Neuronal stem cell (in vitro differentiated cells): Measurements from ENCODE around the gene OVCA2.
A peak's percentile ranks its signal among the peaks of the same experiment; 100 is the strongest.

Experiments used
- DNase-seq: peaks from one replicate; pipeline ENCODE4 v3.0.0-alpha.2; 2013; ENCODE audit warnings: low spot score
- H2AFZ ChIP-seq: one replicate; pipeline ENCODE4 v1.6.1; 2013; ENCODE audit warnings: mild to moderate bottlenecking, low read length, inconsistent platforms
- H2AK5ac ChIP-seq: 2 replicates; pipeline ENCODE4 v1.6.1; 2013; ENCODE audit warnings: low read depth, mild to moderate bottlenecking, inconsistent platforms, low read length, moderate library complexity, mixed read lengths
- H2BK120ac ChIP-seq: 2 replicates; pipeline ENCODE4 v1.6.1; 2013; ENCODE audit warnings: low read depth, mild to moderate bottlenecking, inconsistent platforms, low read length, moderate library complexity, mixed read lengths
- H2BK12ac ChIP-seq: one replicate; pipeline ENCODE4 v1.6.1; 2013; ENCODE audit warnings: low read length, inconsistent platforms
- H2BK15ac ChIP-seq: 2 replicates; pipeline ENCODE4 v1.6.1; 2013; ENCODE audit warnings: mild to moderate bottlenecking, low read length, inconsistent platforms, mixed read lengths
- H2BK5ac ChIP-seq: one replicate; pipeline ENCODE4 v1.6.1; 2013; ENCODE audit warnings: inconsistent platforms, mild to moderate bottlenecking, low read length, moderate library complexity
- H3K14ac ChIP-seq: one replicate; pipeline ENCODE4 v1.6.1; 2013; ENCODE audit warnings: low read length, inconsistent platforms
- H3K18ac ChIP-seq: 2 replicates; pipeline ENCODE4 v1.6.1; 2013; ENCODE audit warnings: low read length, inconsistent platforms
- H3K23ac ChIP-seq: 2 replicates; pipeline ENCODE4 v1.6.1; 2013; ENCODE audit warnings: low read depth, mild to moderate bottlenecking, mixed read lengths, low read length, inconsistent platforms; ENCODE audit not compliant: poor library complexity
- H3K27ac ChIP-seq: replicated peaks from 3 replicates; pipeline ENCODE4 v1.5.1; 2013; ENCODE audit warnings: low read length, inconsistent platforms
- H3K27me3 ChIP-seq, 3 experiments: 2 replicates each; pipeline ENCODE4 v1.6.1; 2013; ENCODE audit warnings: low read length in 3 of 3, mild to moderate bottlenecking in 2 of 3, inconsistent platforms in 1 of 3, low read depth in 1 of 3, mixed read lengths in 1 of 3, moderate library complexity in 1 of 3; ENCODE audit not compliant: control insufficient read depth in 3 of 3, insufficient read depth in 3 of 3
- H3K36me3 ChIP-seq, 2 donors: replicated peaks in 1 of 2; 2 replicates each; pipeline ENCODE4 v1.6.1; 2013; ENCODE audit warnings: low read length in 2 of 2; ENCODE audit not compliant: control insufficient read depth in 2 of 2, insufficient read depth in 2 of 2
- H3K4ac ChIP-seq: 2 replicates; pipeline ENCODE4 v1.6.1; 2013; ENCODE audit warnings: inconsistent platforms, mild to moderate bottlenecking, low read length, moderate library complexity
- H3K4me1 ChIP-seq, 2 donors: 1 replicate in 1 of 2; 2 replicates in 1 of 2; pipeline ENCODE4 v1.6.1; 2013; ENCODE audit warnings: low read length in 2 of 2, low read depth in 1 of 2; ENCODE audit not compliant: control insufficient read depth in 2 of 2, insufficient read depth in 1 of 2
- H3K4me2 ChIP-seq: one replicate; pipeline ENCODE4 v1.6.1; 2013; ENCODE audit warnings: mild to moderate bottlenecking, low read length, inconsistent platforms; ENCODE audit not compliant: insufficient read depth, poor library complexity, severe bottlenecking
- H3K4me3 ChIP-seq, 2 donors: 2 replicates each; pipeline ENCODE4 v1.5.1; 2013; ENCODE audit warnings: low read length in 2 of 2, mild to moderate bottlenecking in 2 of 2, inconsistent platforms in 1 of 2, moderate library complexity in 1 of 2
- H3K79me1 ChIP-seq: one replicate; pipeline ENCODE4 v1.6.1; 2013; ENCODE audit warnings: low read depth, mild to moderate bottlenecking, inconsistent platforms, low read length, moderate library complexity
- H3K9ac ChIP-seq: one replicate; pipeline ENCODE4 v1.6.1; 2013; ENCODE audit warnings: mild to moderate bottlenecking, low read depth, low read length, inconsistent platforms; ENCODE audit not compliant: poor library complexity
- H3K9me3 ChIP-seq, 2 donors: replicated peaks in 1 of 2; 2 replicates each; pipeline versions ENCODE3 to v1.6.1; 2013; ENCODE audit warnings: low read length in 2 of 2, mild to moderate bottlenecking in 2 of 2, inconsistent platforms in 1 of 2, low read depth in 1 of 2, mixed read lengths in 1 of 2, moderate library complexity in 1 of 2; ENCODE audit not compliant: control insufficient read depth in 2 of 2, insufficient read depth in 1 of 2
- H4K8ac ChIP-seq: one replicate; pipeline ENCODE4 v1.6.1; 2013; ENCODE audit warnings: low read depth, mild to moderate bottlenecking, inconsistent platforms, low read length, moderate library complexity
- H4K91ac ChIP-seq: one replicate; pipeline ENCODE4 v1.6.1; 2013; ENCODE audit warnings: low read length, low read depth, mild to moderate bottlenecking, inconsistent platforms; ENCODE audit not compliant: poor library complexity
- WGBS, 2 donors: extraction: QIAGEN DNeasy Blood & Tissue Kit; methylation state at CpG; one replicate each; pipeline ENCODE4 v1.1.7; 2013; ENCODE audit warnings: missing lambda C conversion rate in 2 of 2, mixed read lengths in 1 of 2; ENCODE audit not compliant: insufficient read length in 2 of 2, insufficient replicate concordance in 1 of 2; ENCODE audit errors: extremely low coverage in 2 of 2; 5-methylcytosine and 5-hydroxymethylcytosine counted together

Gene OVCA2

GRCh38 chr17:2029911-2030778, 11.7 kb upstream of the OVCA2 start, which contains the start of gene DPH1:
DPH1 (plus strand) TSS chr17:2030153; CDS start chr17:2030170, 17 bp downstream.
- Histone ChIP-seq H3K4ac (no peak within 1 kb of the TSS), H2AFZ (peak within 1 kb of the TSS; percentile 92), H3K9me3 (peaks cover 3 to 4% of the 10 kb centered on the region in 2 donors), H3K27ac (no peak within 1 kb of the TSS), H2BK120ac (peak within 1 kb of the TSS; percentile 55), H4K8ac (no peak within 1 kb of the TSS), H2BK12ac (peak within 1 kb of the TSS; percentile 34), H2AK5ac (peak within 1 kb of the TSS; percentile 76), H3K27me3 (peaks cover 0 to 42% (median 34%) of the 10 kb centered on the region in 3 experiments), H3K9ac (peak within 1 kb of the TSS; percentile 73), H3K4me1 (peaks cover 16% of the 10 kb centered on the region in 2 donors), H3K79me1 (peaks cover 6% of the 10 kb centered on the region), H3K18ac (peak within 1 kb of the TSS; percentile 89), H3K4me3 (peak within 1 kb of the TSS; percentile 86 to 97), H2BK5ac (peak within 1 kb of the TSS; percentile 67), H3K36me3 (no peaks in the 10 kb centered on the region), H3K23ac (peak within 1 kb of the TSS; percentile 52), H4K91ac (no peak within 1 kb of the TSS), H3K4me2 (peak within 1 kb of the TSS; percentile 99), H2BK15ac (peak within 1 kb of the TSS; percentile 95), H3K14ac (peak within 1 kb of the TSS; percentile 31)
- WGBS, 2 donors = no CpG with 5 or more reads among the region's 59 CpGs
- DNase-seq = peak; percentile 82

- Histone ChIP-seq H2BK12ac (no peak overlapping the region), H3K4me2 (peak overlapping the region; percentile 99), H3K79me1 (peaks cover 6% of the 10 kb centered on the region), H4K8ac (no peak overlapping the region), H2BK5ac (no peak overlapping the region), H3K4me3 (peak overlapping the region; percentile 86 to 97), H3K14ac (no peak overlapping the region), H2BK120ac (no peak overlapping the region), H2AFZ (peak overlapping the region; percentile 88), H3K9ac (peak overlapping the region; percentile 45), H3K27ac (no peak overlapping the region), H3K23ac (no peak overlapping the region), H3K36me3 (no peaks in the 10 kb centered on the region), H3K4me1 (peaks cover 16% of the 10 kb centered on the region in 2 donors), H3K18ac (no peak overlapping the region), H3K27me3 (peaks cover 0 to 35% (median 28%) of the 10 kb centered on the region in 3 experiments), H4K91ac (no peak overlapping the region), H3K4ac (no peak overlapping the region), H3K9me3 (peaks cover 3 to 4% of the 10 kb centered on the region in 2 donors), H2AK5ac (no peak overlapping the region), H2BK15ac (no peak overlapping the region)
- peak; percentile 61 for DNase-seq
- no CpG with 5 or more reads among the region's 10 CpGs for WGBS, 2 donors
These were observed 11.1 kb upstream of the OVCA2 start for GRCh38 chr17:2030779-2031163.

- H3K18ac ChIP-seq = no peak overlapping the region
- no CpG with 5 or more reads among the region's 7 CpGs for WGBS, 2 donors
These were observed 8.7 kb upstream of the OVCA2 start for GRCh38 chr17:2033153-2033552.

GRCh38 chr17:2034157-2034556, 7.7 kb upstream of the OVCA2 start:
- Histone ChIP-seq H2BK5ac (peak overlapping the region; percentile 76), H2BK12ac (no peak overlapping the region), H3K9me3 (no peaks in the 10 kb centered on the region), H3K4ac (no peak overlapping the region), H2BK120ac (no peak overlapping the region), H2AFZ (no peak overlapping the region), H3K14ac (no peak overlapping the region), H3K23ac (no peak overlapping the region), H3K4me1 (peaks cover 12% of the 10 kb centered on the region in 2 donors), H3K4me3 (no peak overlapping the region), H3K27me3 (peaks cover 0 to 4% (median 3%) of the 10 kb centered on the region in 3 experiments), H2BK15ac (no peak overlapping the region), H4K91ac (no peak overlapping the region), H3K9ac (no peak overlapping the region), H3K4me2 (no peak overlapping the region), H4K8ac (no peak overlapping the region), H3K36me3 (peaks cover 11 to 16% of the 10 kb centered on the region in 2 donors), H3K27ac (peak overlapping the region; percentile 60), H3K79me1 (peaks cover 6% of the 10 kb centered on the region), H3K18ac (peak overlapping the region; percentile 1), H2AK5ac (no peak overlapping the region)
- no CpG with 5 or more reads among the region's 7 CpGs for WGBS, 2 donors
- DNase-seq = no peak

More at GRCh38 chr17:2033153-2033552, 8.7 kb upstream of the OVCA2 start:
- H2AK5ac ChIP-seq = peak overlapping the region; percentile 91
- no peak overlapping the region for H4K8ac ChIP-seq
- H3K27me3 ChIP-seq = peaks cover 0 to 14% (median 12%) of the 10 kb centered on the region in 3 experiments
- peaks cover 9 to 16% of the 10 kb centered on the region in 2 donors for H3K36me3 ChIP-seq
- H2BK5ac ChIP-seq = peak overlapping the region; percentile 76
- peak overlapping the region; percentile 61 for H2BK120ac ChIP-seq
- no peak overlapping the region for H3K9ac ChIP-seq
- no peaks in the 10 kb centered on the region for H3K9me3 ChIP-seq
- DNase-seq = no peak
- H3K4ac ChIP-seq = no peak overlapping the region
- no peak overlapping the region for H4K91ac ChIP-seq
- no peak overlapping the region for H3K4me3 ChIP-seq
- no peak overlapping the region for H3K4me2 ChIP-seq
- peaks cover 16% of the 10 kb centered on the region in 2 donors for H3K4me1 ChIP-seq
- H2AFZ ChIP-seq = no peak overlapping the region
- peak overlapping the region; percentile 85 for H2BK12ac ChIP-seq
- H3K23ac ChIP-seq = no peak overlapping the region
- peaks cover 6% of the 10 kb centered on the region for H3K79me1 ChIP-seq
- H3K14ac ChIP-seq = no peak overlapping the region
- H3K27ac ChIP-seq = no peak overlapping the region
- no peak overlapping the region for H2BK15ac ChIP-seq
